Measurements from ENCODE around the gene INCA1.

GRCh38 chr17:4959261-4959965 lies 37.9 kb downstream of the INCA1 start:
- TF ChIP-seq CTCF (IDR thresholded peaks at IDR 0.05; ENCODE audit: low read length) = no peak
- no peak for TF ChIP-seq EZH2 (IDR thresholded peaks at IDR 0.05; ENCODE audit: borderline replicate concordance, low read length)
